Endothelial cell of umbilical vein (primary cell): ENCODE measurements around the gene CAPN14. TPM values are rescaled to one million over a fixed set of nuclear protein-coding genes. Genes with fewer than 3 reads are reported as not detected.

Experiments
- BruUV-seq: library from RNA; stranded (reverse); fragments of 400-500 nt; replicated peaks from 2 replicates; lab custom pipeline; 2021; lab: Mats Ljungman, UMichigan
- CTCF ChIA-PET: fragments of 300-600, 350-600 bp; sonication (Branson Sonifier 250); formaldehyde crosslinking; loops from one replicate; lab custom pipeline; 2021; ENCODE audit warnings: antibody characterized with exemption, inconsistent platforms; lab: Charles Lee
- POLR2A ChIA-PET: fragments of 300-600, 350-600 bp; sonication (Branson Sonifier 250); formaldehyde crosslinking; loops from one replicate; lab custom pipeline; 2021; ENCODE audit warnings: antibody characterized with exemption, inconsistent platforms; lab: Charles Lee
- DNase-seq: peaks from one replicate; pipeline ENCODE4 v3.0.0-alpha.2; 2011; ENCODE audit warnings: low read depth, low spot score
- FAIRE-seq: peaks from 2 replicates; lab custom pipeline; 2011; peaks lifted over from hg19 to GRCh38; lab: Jason Lieb, UNC
- H2AFZ ChIP-seq: 2 replicates; pipeline ENCODE4 v1.6.0; 2012; ENCODE audit warnings: low read depth, low read length, control low read depth, inconsistent platforms
- H3K27ac ChIP-seq: 2 replicates; pipeline ENCODE4 v1.5.1; 2011; ENCODE audit warnings: low read depth, mild to moderate bottlenecking, control low read depth, low read length, moderate library complexity; ENCODE audit not compliant: insufficient read depth
- H3K27me3 ChIP-seq, 2 experiments: 2 replicates each; pipeline versions ENCODE4 v1.6.0 to v1.6.1; 2011; ENCODE audit warnings: low read length in 2 of 2, mixed read lengths in 1 of 2; ENCODE audit not compliant: control insufficient read depth in 2 of 2, insufficient read depth in 2 of 2
- H3K36me3 ChIP-seq, 2 experiments: 2 replicates in 1 of 2; 3 replicates in 1 of 2; pipeline ENCODE4 v1.5.1; 2011; ENCODE audit warnings: low read length in 2 of 2, mild to moderate bottlenecking in 1 of 2, moderate library complexity in 1 of 2; ENCODE audit not compliant: control insufficient read depth in 2 of 2, insufficient read depth in 2 of 2; ENCODE audit errors: extremely low read depth in 1 of 2
- H3K4me1 ChIP-seq: 3 replicates; pipeline ENCODE4 v1.5.1; 2011; ENCODE audit warnings: mild to moderate bottlenecking, low read length; ENCODE audit not compliant: control insufficient read depth, insufficient read depth; ENCODE audit errors: extremely low read depth
- H3K4me2 ChIP-seq: 2 replicates; pipeline ENCODE4 v1.6.1; 2011; ENCODE audit warnings: low read length, control low read depth, mixed read lengths; ENCODE audit not compliant: insufficient read depth
- H3K4me3 ChIP-seq, 3 experiments: fragments of 200-600 bp in 1 of 3; sonication (generic), shearing (Covaris generic) in 1 of 3; replicated peaks in 1 of 3; 2 replicates each; pipeline ENCODE4 v1.5.1; 2011 to 2016; ENCODE audit warnings: control low read depth in 3 of 3, low read length in 3 of 3, mild to moderate bottlenecking in 2 of 3, inconsistent platforms in 1 of 3, low read depth in 1 of 3, moderate library complexity in 1 of 3; ENCODE audit not compliant: insufficient read depth in 1 of 3
- H3K79me2 ChIP-seq: 2 replicates; pipeline ENCODE4 v1.6.0; 2012; ENCODE audit warnings: low read length, inconsistent platforms; ENCODE audit not compliant: control insufficient read depth, insufficient read depth
- H3K9ac ChIP-seq: replicated peaks from 2 replicates; pipeline ENCODE3; 2011; ENCODE audit warnings: low read length, control low read depth; ENCODE audit not compliant: insufficient read depth; ENCODE audit errors: extremely low read depth
- H3K9me1 ChIP-seq: replicated peaks from 3 replicates; pipeline ENCODE4 v1.6.0; 2011; ENCODE audit warnings: mild to moderate bottlenecking, low read length; ENCODE audit not compliant: control insufficient read depth, insufficient read depth; ENCODE audit errors: extremely low read depth
- H3K9me3 ChIP-seq: replicated peaks from 2 replicates; pipeline ENCODE4 v1.5.1; 2012; ENCODE audit warnings: low read length, inconsistent platforms; ENCODE audit not compliant: control insufficient read depth, insufficient read depth
- H4K20me1 ChIP-seq: replicated peaks from 2 replicates; pipeline ENCODE3; 2011; ENCODE audit warnings: mild to moderate bottlenecking, low read length; ENCODE audit not compliant: control insufficient read depth, insufficient read depth; ENCODE audit errors: extremely low read depth
- CTCF ChIP-seq, 2 donors: IDR thresholded peaks; 1 replicate in 1 of 2; 2 replicates in 1 of 2; pipeline ENCODE4 v1.5.1; 2011; ENCODE audit warnings: low read length in 2 of 2, mild to moderate bottlenecking in 2 of 2, moderate library complexity in 2 of 2, control low read depth in 1 of 2, inconsistent platforms in 1 of 2, low read depth in 1 of 2; ENCODE audit not compliant: insufficient read depth in 1 of 2; ENCODE audit errors: extremely low read depth in 1 of 2
- EZH2 ChIP-seq: IDR thresholded peaks from 2 replicates; pipeline ENCODE4 v1.6.1; 2012; ENCODE audit warnings: borderline replicate concordance, low read depth, mild to moderate bottlenecking, moderate library complexity, low read length, inconsistent platforms; ENCODE audit not compliant: severe bottlenecking
- FOS ChIP-seq: IDR thresholded peaks from 2 replicates; pipeline ENCODE4 v1.6.1; 2011; ENCODE audit warnings: mild to moderate bottlenecking, low read length, moderate library complexity, borderline replicate concordance; ENCODE audit not compliant: insufficient read depth
- GATA2 ChIP-seq: IDR thresholded peaks from 2 replicates; pipeline ENCODE4 v1.7.0; 2011; ENCODE audit warnings: low read depth, mild to moderate bottlenecking, moderate library complexity, mixed read lengths, low read length; ENCODE audit not compliant: insufficient read length, insufficient read depth
- JUN ChIP-seq: IDR thresholded peaks from 2 replicates; pipeline ENCODE4 v1.6.1; 2011; ENCODE audit warnings: borderline replicate concordance, low read depth; ENCODE audit not compliant: insufficient read length, insufficient read depth
- MAX ChIP-seq: IDR thresholded peaks from 2 replicates; pipeline ENCODE4 v1.6.1; 2011; ENCODE audit not compliant: insufficient read depth, insufficient read length
- MYC ChIP-seq: IDR thresholded peaks from one replicate; pipeline ENCODE4 v1.6.1; 2011; ENCODE audit warnings: mild to moderate bottlenecking, low read depth, low read length
- POLR2A ChIP-seq: IDR thresholded peaks from 2 replicates; pipeline ENCODE4 v1.6.1; 2012; ENCODE audit warnings: low read depth, mild to moderate bottlenecking, control low read depth, low read length
- POLR2AphosphoS5 ChIP-seq: IDR thresholded peaks from 2 replicates; pipeline ENCODE4 v1.6.1; 2012; ENCODE audit warnings: low read depth, mild to moderate bottlenecking, control low read depth, low read length, moderate library complexity; ENCODE audit not compliant: insufficient read depth
- dilution Hi-C: fragments of 300-500 bp; cut with MboI; formaldehyde crosslinking; loops from one replicate; pipeline ENCODE4 v1.15.0; 2019; ENCODE audit warnings: low sequenced_read_pairs; ENCODE audit not compliant: extremely low pct_ligation_motif_present
- intact Hi-C: fragments of 100-400 bp; cut with micrococcal nuclease; formaldehyde crosslinking; loops from one replicate; pipeline ENCODE4 v1.10.0; 2022
- polyA plus RNA-seq, 4 experiments: library from polyadenylated mRNA; depleted of rRNA in 3 of 4; stranded (reverse) in 3 of 4; unstranded in 1 of 4; fragments of >200 nt; gene quantifications; 2 replicates each; pipeline versions ENCODE4 v1.2.1 to v1.2.3, GENCODE V29; 2011 to 2012; ENCODE audit warnings: missing spikeins in 1 of 4
- total RNA-seq: library from RNA; stranded (reverse); gene quantifications from 2 replicates; pipeline ENCODE4 v1.2.3, GENCODE V29; 2021

The CAPN14 gene
- total and polyA plus RNA-seq, 2 donors (not counting 3 experiments of a cell fraction or from before 2014, with no cell fraction given), result 0.01 to 0.15 TPM

GRCh38 chr2:31213601-31214443 lies 3.5 kb downstream of the CAPN14 start:
- Histone ChIP-seq H3K4me2 (no peak overlapping the region), H3K27ac (no peak overlapping the region), H3K9ac (no peak overlapping the region), H3K79me2 (no peaks in the 10 kb centered on the region), H3K36me3 (no peaks in the 10 kb centered on the region), H4K20me1 (no peaks in the 10 kb centered on the region), H2AFZ (no peak overlapping the region), H3K9me3 (no peaks in the 10 kb centered on the region), H3K4me1 (no peaks in the 10 kb centered on the region), H3K4me3 (no peak overlapping the region), H3K27me3 (no peaks in the 10 kb centered on the region), H3K9me1 (no peaks in the 10 kb centered on the region)
- intact Hi-C loops, result no loop called here
- ChIA-PET POLR2A (no interaction called here), CTCF (no interaction called here)
- FAIRE-seq (no peak), DNase-seq (no peak)
- TF ChIP-seq POLR2A, result no peak
- no peak for TF ChIP-seq JUN
- no peak for TF ChIP-seq POLR2AphosphoS5
- TF ChIP-seq CTCF (IDR thresholded peaks at IDR 0.05; ENCODE audit: extremely low read depth in 1 of 2, insufficient read depth in 1 of 2, low read depth in 1 of 2, low read length in 2 of 2), result no peak
- TF ChIP-seq GATA2, result no peak
- no peak for TF ChIP-seq FOS
- no peak for TF ChIP-seq MYC
- no peak for TF ChIP-seq MAX
- TF ChIP-seq EZH2, result no peak
- no TSS peak for BruUV-seq
- dilution Hi-C loops, result no loop called here
